ENCODE data around the gene POLR2C.

The POLR2C gene

GRCh38 chr16:57504491-57504890 lies 42.0 kb downstream of the POLR2C start:
- DNase-seq, result no peak

- no peak for DNase-seq
These were observed 42.7 kb downstream of the POLR2C start for GRCh38 chr16:57505169-57505568.

GRCh38 chr16:57507136-57508034 lies 44.9 kb downstream of the POLR2C start:
- no peak for DNase-seq

- DNase-seq, result no peak
These were observed 45.6 kb downstream of the POLR2C start for GRCh38 chr16:57508035-57508425.

- DNase-seq, result no peak
These were observed 46.9 kb downstream of the POLR2C start for GRCh38 chr16:57509231-57509923.

- DNase-seq, result no peak
These were observed 47.8 kb downstream of the POLR2C start for GRCh38 chr16:57510016-57510871.

GRCh38 chr16:57512296-57513001 lies 50.0 kb downstream of the POLR2C start:
- DNase-seq, result no peak

GRCh38 chr16:57513371-57514102 lies 51.1 kb downstream of the POLR2C start:
- DNase-seq, result no peak

GRCh38 chr16:57514371-57514770 lies 51.9 kb downstream of the POLR2C start:
- DNase-seq, result no peak

- DNase-seq, result no peak
These were observed 52.5 kb downstream of the POLR2C start for GRCh38 chr16:57514791-57515600.

GRCh38 chr16:57516176-57516725 lies 53.8 kb downstream of the POLR2C start:
- no peak for DNase-seq

GRCh38 chr16:57516773-57517172 lies 54.3 kb downstream of the POLR2C start:
- DNase-seq, result no peak

GRCh38 chr16:57517397-57518367 lies 55.2 kb downstream of the POLR2C start:
- DNase-seq, result no peak

- DNase-seq, result no peak
These were observed 56.0 kb downstream of the POLR2C start for GRCh38 chr16:57518520-57518919.

GRCh38 chr16:57518922-57519321 lies 56.4 kb downstream of the POLR2C start:
- DNase-seq, result no peak

- DNase-seq, result peak; percentile 30 to 36
These were observed 57.4 kb downstream of the POLR2C start for GRCh38 chr16:57519796-57520360.
